Measurements from ENCODE around the gene RAB4A. TPM values are rescaled to one million over a fixed set of nuclear protein-coding genes. Genes with fewer than 3 reads are reported as not detected.

The RAB4A gene
- total RNA-seq, 1 experiment from 2014 or later = 66.7 TPM

DNA sequence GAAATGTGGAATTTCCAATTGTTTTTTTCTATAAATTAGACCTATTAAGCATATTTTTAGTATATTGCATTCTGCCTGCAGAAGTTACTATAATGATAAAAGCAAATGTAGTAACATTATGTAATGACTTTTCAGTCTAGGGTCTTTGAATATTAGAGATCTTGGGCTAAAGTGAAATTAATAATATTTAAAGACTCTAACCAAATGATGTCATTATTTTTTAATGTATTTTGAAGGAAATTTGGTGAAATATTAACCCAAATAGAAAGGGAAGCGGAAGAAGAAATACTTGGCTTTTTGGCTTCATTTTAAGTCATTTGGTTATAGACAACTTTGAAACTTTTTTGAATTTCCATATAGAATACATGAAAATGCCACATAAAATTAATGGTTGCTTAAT, 26.8 kb downstream of the RAB4A start:
- Mint-ChIP-seq H3K27me3 (ENCODE audit: low read depth) (no peaks in the 10 kb centered on the region), H3K9me3 (no peaks in the 10 kb centered on the region), H3K27ac (no peak overlapping the region), H3K36me3 (ENCODE audit: insufficient read depth in 1 of 3, low read depth in 3 of 3) (peaks cover 12 to 32% (median 22%) of the 10 kb centered on the region in 3 experiments; a peak in 5 of 7 replicates), H3K4me1 (peaks cover 12 to 14% of the 10 kb centered on the region in 2 experiments), H3K4me3 (no peak overlapping the region)
- Histone ChIP-seq H3K79me1 (ENCODE audit: insufficient read depth, low read depth, low read length, poor library complexity, severe bottlenecking) (no peaks in the 10 kb centered on the region), H3K23me2 (ENCODE audit: insufficient read length, low read depth, low read length, poor library complexity, severe bottlenecking) (no peaks in the 10 kb centered on the region), H3K4me1 (ENCODE audit: insufficient read depth, low read length) (no peaks in the 10 kb centered on the region), H3K4ac (ENCODE audit: low read depth, low read length) (no peak overlapping the region), H3K14ac (ENCODE audit: insufficient read depth, low read length) (no peak overlapping the region), H3K4me2 (ENCODE audit: insufficient read depth, insufficient read length, low read length) (no peak overlapping the region), H3K18ac (ENCODE audit: insufficient read length, low read depth, low read length) (no peak overlapping the region), H4K91ac (ENCODE audit: insufficient read length, low read depth, low read length) (no peak overlapping the region), H4K8ac (replicated peaks; ENCODE audit: insufficient read length, low read depth, low read length) (no peak overlapping the region), H2AK5ac (ENCODE audit: insufficient read length, low read length) (no peak overlapping the region), H2BK20ac (ENCODE audit: low read depth, low read length, poor library complexity, severe bottlenecking) (no peak overlapping the region), H3T11ph (ENCODE audit: low read length) (no peak overlapping the region), H3K9ac (ENCODE audit: extremely low read depth, insufficient read length, low read length) (no peak overlapping the region), H3K79me2 (ENCODE audit: insufficient read depth, low read length) (no peaks in the 10 kb centered on the region), H3K56ac (ENCODE audit: insufficient read length, low read depth, low read length) (no peak overlapping the region), H2AFZ (ENCODE audit: low read length) (no peak overlapping the region), H3K9me3 (ENCODE audit: control insufficient read depth, low read depth, low read length) (no peaks in the 10 kb centered on the region), H3K27ac (ENCODE audit: insufficient read length, low read depth, low read length) (no peak overlapping the region), H4K20me1 (ENCODE audit: control insufficient read depth, insufficient read depth, insufficient read length) (no peaks in the 10 kb centered on the region), H2BK12ac (ENCODE audit: insufficient read length, low read depth, low read length) (no peak overlapping the region), H2BK5ac (ENCODE audit: insufficient read length, low read length) (no peak overlapping the region), H2BK15ac (ENCODE audit: low read depth, low read length) (no peak overlapping the region), H4K5ac (ENCODE audit: insufficient read length, low read depth, low read length) (no peak overlapping the region), H3K27me3 (ENCODE audit: insufficient read depth, low read length) (no peaks in the 10 kb centered on the region), H3K23ac (ENCODE audit: insufficient read length, low read depth, low read length) (no peak overlapping the region), H2BK120ac (ENCODE audit: low read depth, low read length, poor library complexity, severe bottlenecking) (no peak overlapping the region)
- TF ChIP-seq CTCF (conservative IDR thresholded peaks at IDR 0.05) = no peak
- no peak for DNase-seq
- WGBS (ENCODE audit: extremely low coverage, insufficient read length, low lambda C conversion rate) = no CpG with 5 or more reads among the region's 1 CpG
